GM19395 (cell line): Measurements from ENCODE around the gene DOLK.
"Not testable (repeated sequence)": the region's sequence is repeated elsewhere in the genome, so short reads cannot be mapped to it uniquely, and the experiment has no call there.

Source experiments
- ATAC-seq: cut with Tn5 transposase; IDR thresholded peaks from one replicate; pipeline ENCODE4 v1.9.1; 2021; ENCODE audit warnings: mild to moderate bottlenecking, moderate library complexity; ENCODE audit not compliant: unreplicated experiment

Gene DOLK

DNA sequence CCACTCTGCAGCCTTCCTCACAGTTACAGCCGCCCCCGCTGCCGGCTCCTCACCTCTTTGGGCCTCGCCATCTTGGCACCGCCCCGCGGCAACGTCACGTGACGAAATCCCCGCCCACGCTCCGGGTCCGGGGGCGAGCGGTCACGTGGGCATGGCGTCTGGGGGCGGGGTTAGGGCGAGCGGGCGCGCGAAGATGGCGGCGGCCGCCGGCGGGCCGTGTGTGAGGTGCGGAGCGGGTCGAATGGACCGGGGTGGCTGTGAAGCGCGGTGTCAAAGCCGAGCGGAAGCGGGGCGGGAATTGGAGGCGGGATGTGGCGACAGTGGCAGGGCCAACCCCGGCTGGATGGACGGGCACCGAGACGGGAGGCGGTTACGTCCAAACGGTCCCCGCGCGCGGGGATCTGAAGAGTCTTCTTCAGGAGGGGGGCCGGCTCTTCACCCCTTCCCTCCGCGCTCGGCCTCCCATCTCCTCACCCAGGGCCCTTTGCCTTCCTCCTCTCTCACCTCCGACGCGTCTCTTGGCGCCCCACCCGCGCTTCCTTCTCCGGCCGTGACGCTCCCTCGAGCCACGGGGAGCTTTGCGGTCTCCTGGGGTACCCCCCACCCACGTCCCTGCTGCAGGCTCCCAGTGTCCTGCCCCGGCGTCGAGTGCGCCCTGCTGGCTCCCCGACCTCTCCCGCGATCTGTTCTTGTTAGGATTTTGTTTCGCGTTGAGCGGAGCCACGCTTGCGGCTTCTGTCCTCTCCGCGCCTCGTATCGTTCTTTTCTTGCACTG lies at the start of gene DOLK, which contains the start of gene NUP188:
Gene DOLK (minus strand): TSS at position 77 of the 775 bp plus-strand sequence. CDS start 300 bp downstream, outside the sequence.
Gene NUP188 (plus strand): TSS at position 173 of the 775 bp plus-strand sequence. CDS start 21 bp downstream, at position 194.
- peak; percentile 67 for ATAC-seq

DNA sequence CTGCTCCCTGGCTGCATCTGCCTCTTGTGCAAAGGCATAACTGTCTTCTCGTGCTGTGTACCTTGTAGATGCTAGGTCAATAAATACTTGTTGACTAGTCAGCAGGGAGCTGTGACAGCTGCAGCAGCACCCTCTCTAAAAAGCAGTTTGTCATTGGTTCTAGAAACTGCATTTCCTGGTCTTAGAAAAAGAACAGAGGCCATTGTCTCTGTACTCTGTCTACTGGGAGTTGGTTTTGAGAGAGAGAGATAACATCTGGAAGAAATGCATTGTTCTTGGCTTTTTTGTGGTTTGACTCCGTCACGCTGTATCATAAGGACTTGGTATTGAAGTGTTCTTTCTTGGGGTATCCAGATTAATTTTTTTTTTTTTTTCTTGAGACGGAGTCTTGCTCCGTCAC lies 48.4 kb upstream of the DOLK start:
- no peak for ATAC-seq

DNA sequence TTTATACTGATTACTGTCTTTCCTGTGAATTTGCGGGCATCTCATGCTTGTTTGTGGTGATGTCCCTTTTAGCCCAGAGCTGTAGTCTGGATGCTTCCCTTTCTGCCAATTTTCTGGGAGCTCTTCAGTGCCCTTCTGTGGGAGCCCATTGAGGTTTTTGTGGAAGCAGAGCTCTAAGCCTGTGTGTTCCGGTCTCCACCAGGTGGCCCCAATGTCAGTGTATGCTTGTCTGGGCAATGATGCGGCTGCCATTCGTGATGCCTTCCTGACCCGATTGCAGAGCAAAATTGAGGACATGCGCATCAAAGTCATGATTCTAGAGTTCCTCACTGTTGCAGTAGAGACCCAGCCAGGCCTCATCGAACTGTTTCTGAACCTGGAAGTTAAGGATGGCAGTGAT lies 45.6 kb upstream of the DOLK start:
- ATAC-seq: no peak

DNA sequence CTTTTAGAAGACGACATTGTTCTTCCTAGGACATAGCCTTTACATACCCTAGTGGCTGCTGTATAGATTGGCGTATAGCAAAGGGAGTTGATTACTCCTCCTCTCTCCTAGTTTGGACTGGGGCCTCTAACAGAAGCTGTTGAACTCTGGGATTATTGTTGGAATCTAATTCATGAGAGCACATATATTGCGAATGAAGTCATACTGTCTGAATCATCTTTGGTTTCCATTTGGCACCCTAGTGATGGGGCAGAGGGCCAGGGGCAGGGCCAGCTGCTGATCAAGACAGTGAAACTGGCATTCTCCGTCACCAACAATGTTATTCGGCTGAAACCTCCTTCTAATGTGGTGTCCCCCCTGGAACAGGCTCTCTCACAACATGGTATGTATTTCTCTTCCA lies 40.4 kb upstream of the DOLK start:
- no peak for ATAC-seq

DNA sequence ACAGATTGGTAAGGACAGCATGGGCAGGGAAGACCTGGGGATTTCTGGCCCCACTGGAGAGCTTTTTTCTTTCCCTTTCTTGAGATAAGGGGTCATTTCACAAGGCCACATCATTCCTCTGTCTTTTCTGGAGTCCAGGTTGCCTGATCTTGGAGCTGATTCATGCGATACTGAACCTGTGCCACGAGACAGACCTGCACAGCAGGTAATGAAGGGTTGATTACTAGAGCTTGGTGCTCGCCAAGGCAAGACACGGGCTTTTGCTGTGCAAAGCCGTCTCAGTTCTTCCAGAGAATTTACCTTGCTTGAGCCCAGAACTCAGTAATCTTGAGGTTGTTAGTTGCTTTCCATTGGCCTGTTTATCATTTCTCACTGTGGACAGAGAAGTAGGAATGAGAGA lies 39.3 kb upstream of the DOLK start:
- ATAC-seq: no peak

DNA sequence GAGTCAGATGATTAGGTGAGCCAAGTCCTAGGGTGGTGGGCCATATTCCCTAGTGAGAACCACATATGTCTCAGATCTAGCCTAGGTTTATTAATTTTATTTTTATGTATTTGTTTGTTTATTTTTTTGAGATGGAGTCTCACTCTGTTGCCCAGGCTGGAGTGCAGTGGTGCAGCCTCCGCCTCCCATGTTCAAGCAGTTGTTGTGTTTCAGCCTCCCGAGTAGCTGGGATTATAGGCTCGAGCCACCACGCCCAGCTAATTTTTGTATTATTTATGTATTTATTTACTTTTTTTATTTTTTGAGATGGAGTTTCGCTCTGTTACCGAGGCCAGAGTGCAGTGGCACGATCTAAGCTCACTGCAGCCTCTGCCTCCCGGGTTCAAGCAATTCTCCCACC lies 36.1 kb upstream of the DOLK start:
- ATAC-seq: no peak

DNA sequence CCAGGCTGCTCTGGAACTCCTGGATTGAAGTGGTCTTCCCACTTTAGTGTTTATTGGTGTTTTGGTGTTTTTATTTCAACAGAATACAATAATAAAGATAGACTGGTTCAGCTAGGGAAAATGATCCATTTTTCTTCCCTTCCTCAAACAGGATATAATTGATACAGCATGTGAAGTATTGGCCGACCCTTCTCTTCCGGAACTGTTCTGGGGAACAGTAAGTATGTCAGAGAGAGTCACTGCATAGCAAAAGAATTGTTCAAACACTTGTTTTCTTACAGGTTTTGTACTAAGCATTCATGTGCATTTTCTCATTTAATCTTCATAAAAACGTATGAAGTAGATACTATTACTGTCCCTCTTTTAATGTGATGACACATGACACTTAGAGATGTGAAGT lies 31.7 kb upstream of the DOLK start:
- no peak for ATAC-seq

DNA sequence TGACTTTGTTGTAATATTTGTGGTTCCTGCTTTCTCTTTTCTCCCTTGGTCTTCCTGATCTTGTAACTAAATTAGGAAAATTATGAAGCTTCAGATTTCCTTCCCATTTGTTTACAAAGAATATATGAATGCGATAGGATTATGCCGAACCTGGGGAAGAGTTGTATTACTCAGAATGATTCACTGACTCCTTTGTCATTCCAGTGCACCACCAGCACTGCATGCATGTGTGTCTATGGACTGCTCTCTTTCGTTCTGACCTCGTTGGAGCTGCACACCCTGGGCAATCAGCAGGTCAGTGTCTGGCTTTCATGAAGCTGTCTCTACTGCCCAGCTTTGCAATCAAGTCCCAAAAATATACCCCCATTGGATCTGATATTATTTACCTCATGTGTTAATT lies 25.6 kb upstream of the DOLK start:
- no peak for ATAC-seq

DNA sequence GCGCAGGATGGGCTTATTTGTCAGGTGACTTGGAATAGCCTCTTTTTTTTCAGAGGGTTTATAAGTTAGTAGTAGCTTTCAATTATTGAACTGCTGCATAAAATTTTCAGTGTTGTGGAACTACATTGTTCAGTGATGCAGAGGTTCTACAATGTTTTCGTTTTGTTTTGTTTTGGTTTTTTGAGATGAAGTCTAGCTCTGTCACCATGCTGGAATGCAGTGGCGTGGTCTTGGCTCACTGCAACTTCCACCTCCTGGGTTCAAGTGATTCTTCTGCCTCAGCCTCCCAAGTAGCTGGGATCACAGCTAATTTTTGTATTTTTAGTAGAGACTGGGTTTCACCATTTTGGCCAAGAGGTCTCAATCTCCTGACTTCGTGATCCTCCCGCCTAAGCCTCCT lies 22.1 kb upstream of the DOLK start:
- no peak for ATAC-seq

DNA sequence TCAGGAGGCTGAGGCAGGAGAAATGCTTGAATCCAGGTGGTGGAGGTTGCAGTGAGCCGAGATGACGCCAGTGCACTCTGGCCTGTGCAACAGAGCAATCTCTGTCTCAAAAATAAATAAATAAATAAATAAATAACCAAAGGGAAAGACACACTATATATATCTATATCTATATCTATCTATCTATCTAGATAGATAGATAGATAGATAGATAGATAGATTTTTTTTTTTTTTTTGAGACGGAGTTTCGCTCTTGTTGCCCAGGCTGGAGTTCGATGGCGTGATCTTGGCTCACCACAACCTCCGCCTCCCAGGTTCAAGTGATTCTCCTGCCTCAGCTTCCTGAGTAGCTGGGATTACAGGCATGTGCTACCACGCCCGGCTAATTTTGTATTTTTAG lies 14.0 kb upstream of the DOLK start:
- not testable (repeated sequence) for ATAC-seq

DNA sequence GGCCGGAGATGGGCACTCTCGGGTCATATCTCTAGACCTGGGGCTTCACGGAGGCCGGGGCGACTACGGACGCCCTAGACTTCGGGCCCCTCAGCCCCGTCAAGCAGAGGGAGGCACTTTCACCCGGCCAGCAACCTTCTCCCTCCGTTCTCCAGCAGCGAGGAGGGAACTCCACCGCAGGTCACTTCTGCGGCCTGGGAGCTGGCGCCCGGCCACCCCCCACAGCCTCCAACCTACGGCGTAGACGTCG lies 201 bp downstream of the DOLK start:
- ATAC-seq: no peak

DNA sequence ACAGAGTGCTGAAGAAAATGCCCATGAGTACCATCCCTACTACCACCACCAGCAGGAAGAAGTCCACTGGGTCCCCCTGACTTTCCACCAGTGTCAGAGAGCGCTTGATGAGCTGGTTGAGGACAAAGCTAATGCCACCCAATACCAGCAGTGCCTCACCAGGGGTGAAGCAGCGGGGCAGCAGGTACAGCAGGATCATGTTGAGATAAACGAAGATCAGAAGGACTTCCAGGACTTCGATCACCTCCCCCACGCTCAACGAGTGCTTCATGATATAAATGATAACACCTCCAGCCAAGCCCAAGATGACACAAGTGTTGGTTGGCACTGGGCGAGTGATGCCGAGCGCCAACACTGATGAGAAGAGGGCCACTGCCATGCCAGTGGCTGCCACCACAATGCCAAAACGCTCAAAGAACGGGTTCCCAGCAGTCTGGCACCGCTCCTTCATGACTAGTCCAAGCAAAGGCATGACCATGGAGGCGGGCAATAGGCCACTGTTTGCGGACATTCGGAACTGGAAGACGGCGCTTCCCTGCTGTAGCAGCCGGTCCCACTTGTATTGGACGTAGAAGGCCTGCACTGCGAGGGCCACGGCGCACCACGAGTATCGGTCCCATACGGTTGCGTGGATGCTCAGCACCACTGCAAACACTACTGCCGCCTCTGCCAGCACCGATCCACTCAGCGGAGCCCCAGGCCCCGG lies 679 bp downstream of the DOLK start:
- peak; percentile 26 for ATAC-seq

DNA sequence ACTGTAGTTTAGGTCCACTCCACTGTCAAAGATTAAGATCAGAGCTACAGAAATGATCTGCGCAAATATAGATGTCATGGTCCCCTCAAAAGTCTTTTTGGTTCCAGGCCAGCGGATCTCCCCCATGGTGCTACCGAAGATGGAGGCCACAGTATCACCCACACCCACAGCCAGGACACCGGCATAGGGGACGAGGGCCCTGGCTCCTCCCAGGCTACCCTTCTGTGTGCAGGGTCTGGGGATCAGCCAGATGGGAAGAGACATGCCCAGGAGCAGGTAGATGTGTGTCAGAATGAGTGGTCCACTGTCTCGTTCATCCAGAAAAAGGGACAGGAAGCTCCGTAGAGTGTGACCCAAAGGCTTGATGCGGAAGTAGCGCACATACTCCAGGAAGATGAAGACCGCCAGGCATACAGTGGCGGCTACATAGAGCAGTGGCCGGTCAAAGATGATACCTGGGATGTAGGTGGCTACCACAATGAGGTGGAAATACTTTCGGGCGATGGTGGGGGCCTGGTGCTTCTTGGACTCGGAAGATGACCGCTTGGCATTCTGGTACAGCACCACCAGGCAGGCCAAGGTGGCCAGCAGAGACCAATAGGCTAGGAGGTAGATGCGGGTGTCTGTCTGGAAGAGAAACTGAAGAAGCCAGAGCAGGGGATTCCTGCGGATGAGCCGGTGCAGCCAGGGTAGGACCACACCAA lies 1.5 kb downstream of the DOLK start:
- no peak for ATAC-seq

DNA sequence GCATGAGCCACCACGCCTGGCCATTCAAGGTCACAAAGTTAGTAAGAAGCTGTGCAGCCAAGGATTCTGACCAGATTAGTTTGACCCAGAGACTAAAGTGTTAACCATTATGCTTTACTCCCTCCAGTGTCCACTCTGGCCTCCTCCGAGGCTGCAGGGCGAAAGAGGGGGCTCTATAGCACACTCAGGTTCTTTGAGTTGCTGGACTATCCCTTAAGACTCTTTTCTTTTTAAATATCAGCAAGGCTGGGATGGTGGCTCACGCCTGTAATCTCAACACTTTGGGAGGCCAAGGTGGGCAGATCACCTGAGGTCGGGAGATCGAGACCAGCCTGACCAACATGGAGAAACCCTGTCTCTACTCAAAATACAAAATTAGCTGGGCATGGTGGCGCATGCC lies 2.4 kb downstream of the DOLK start:
- not testable (repeated sequence) for ATAC-seq

DNA sequence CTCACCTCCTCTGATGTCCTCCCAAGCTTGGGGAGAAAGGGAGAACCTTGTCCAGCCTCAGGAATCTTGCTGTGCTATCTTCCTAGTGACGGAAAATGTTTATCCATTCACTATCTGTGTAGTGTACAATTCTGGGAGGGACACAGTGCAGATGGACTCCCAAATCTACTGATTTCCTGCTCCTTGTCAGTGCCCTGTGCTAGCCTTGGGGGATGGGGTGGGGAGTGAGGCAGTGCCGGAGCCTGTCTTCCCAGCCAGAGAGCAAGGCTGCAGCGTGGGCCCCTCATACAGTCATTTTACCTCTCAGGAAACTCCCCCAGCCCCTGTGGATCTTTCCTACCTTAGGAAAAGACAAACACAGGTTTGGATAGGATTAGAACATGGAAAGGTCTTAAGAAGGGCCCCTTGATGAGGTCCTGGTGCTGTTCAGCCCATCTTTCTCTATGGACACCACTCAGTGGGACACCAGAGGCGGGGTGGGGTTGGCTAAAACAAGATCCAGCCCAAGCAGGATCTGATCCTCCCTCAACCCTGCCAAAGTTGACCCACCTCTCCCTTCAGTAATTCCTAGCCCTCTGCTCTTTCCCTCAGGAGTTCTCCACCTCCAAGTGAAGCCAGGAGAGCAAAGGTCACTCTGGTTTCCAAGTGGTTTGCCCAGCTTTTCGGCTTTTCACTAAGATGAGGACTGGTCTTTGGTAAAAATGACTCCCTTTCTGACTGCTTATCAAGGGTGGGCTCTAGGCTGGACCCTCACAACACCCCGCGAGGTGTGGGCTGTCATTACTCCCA lies 3.4 kb downstream of the DOLK start:
- ATAC-seq: no peak

DNA sequence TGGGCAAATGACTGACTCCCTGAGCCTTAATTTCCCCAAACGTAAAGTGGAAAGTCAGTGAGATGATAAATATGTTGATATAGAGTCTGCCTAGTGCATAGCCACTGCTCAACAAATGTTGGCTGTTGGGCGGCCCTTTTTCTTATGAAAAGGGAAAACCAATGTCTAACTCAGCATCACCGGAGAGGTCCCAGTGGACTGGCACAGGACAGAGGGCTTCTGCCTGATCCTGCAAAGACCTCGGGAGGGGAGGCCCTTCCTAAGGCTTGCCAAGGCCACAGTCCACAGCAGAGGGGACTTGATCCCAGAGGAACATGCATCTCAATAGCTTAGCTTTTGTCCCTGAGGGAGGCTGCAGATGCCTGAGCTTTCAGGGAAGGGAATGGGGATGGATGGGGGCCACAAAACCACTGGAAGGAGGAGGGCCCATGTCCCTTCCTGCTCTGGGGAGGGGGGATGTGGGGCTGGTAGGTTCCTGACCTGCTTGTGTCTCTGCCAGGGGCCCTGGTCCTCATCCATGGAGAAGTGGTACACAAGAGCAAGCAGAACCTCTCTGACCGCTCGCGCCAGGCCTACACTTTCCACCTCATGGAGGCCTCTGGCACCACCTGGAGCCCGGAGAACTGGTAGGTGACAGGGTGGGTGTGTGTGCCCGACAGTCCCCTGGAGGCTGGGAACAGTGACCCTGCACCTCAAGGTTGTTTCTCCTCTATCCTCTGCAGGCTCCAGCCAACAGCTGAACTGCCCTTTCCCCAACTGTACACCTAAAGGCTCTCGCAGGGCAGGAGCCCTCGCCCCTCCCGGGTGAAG lies 6.3 kb downstream of the DOLK start:
- ATAC-seq: no peak

DNA sequence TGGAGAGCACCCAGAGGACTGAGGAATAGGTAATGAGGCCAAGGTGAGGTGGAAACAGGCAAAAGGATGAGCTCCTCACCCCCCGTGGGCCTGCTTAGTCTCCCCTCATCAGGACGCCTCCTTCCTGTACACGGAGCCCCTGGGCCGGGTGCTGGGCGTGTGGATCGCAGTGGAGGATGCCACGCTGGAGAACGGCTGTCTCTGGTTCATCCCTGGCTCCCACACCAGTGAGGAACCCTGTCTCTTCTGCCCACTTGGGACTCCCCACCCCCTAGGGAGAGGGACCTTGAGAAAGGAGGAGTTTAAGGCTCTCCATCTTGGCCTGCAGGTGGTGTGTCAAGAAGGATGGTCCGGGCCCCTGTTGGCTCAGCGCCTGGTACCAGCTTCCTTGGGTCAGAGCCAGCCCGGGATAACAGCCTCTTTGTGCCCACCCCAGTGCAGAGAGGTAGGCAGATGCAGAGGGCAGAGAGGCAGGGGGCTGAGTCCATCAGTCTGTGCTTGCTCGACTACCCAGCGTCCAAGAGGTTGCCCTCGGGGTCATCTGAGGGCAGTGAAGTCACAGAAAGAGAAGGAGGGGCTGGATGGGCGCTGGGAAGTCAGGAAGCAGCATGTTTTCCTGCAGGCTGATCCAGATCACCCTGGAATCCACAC lies 7.0 kb downstream of the DOLK start:
- no peak for ATAC-seq

DNA sequence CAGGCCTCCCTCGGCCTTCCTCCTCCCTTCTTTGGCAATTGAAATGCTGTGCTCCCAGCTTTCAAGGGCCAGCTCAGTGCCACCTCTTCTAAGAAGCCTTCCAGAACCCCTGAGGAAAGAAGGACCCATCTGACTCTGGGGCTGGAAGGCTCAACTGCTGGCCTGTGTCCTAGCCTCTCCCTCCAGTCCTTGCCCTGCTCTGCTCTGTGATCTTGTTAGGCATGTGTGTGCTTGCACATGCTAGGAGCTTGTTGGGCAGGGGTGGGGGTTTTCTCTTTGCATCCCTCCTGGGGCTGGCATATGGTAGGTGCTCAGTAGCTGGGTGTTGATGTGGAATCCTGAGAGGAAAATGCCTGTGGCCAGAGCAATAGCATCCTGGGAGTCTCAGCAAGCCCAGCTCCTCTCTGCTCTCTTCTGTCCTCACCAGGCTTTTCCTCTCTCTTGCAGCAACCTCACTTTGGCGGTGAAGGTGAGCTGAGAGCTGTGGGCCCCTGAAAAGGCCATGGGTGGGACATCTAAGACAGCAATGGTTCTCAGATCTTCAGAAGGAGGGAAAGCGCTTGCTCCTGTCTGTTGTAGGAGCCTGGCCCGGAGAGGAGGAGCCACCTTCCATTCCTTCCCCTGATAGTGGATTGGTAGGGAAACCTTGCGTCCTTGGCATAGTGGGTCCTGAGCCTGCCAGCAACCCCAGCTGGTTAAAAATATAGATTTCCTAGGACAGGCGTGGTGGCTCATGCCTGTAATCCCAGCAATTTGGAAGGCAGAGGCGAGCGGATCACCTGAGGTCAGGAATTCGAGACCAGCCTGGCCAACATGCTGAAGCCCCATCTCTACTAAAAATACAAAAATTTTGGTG lies 9.9 kb downstream of the DOLK start:
- no peak for ATAC-seq
